Keratinocyte (primary cell): Measurements from ENCODE around the gene SRGN.

Experiments used
- CTCF ChIP-seq, 3 experiments: IDR thresholded peaks in 1 of 3; conservative IDR thresholded peaks in 1 of 3; optimal IDR thresholded peaks in 1 of 3; 2 replicates in 2 of 3; 3 replicates in 1 of 3; pipeline versions ENCODE3 to v1.5.1; 2011; ENCODE audit warnings: low read length in 3 of 3, mild to moderate bottlenecking in 3 of 3, moderate library complexity in 2 of 3, control low read depth in 1 of 3, inconsistent platforms in 1 of 3; ENCODE audit not compliant: insufficient read depth in 2 of 3; ENCODE audit errors: extremely low read depth in 1 of 3
- EZH2 ChIP-seq: IDR thresholded peaks from one replicate; pipeline ENCODE4 v1.6.1; 2012; ENCODE audit warnings: inconsistent platforms, mild to moderate bottlenecking, low read length, moderate library complexity

GRCh38 chr10:69096045-69096444 lies 8.1 kb downstream of the SRGN start:
- no peak for TF ChIP-seq CTCF (optimal IDR thresholded peaks at IDR 0.05 in 1 of 3, IDR thresholded peaks at IDR 0.05 in 1 of 3, conservative IDR thresholded peaks at IDR 0.05 in 1 of 3; ENCODE audit: extremely low read depth in 1 of 3, insufficient read depth in 2 of 3, low read length in 3 of 3)
- no peak for TF ChIP-seq EZH2
